Endothelial cell of umbilical vein (primary cell): ENCODE data around the gene COL18A1.

ENCODE experiments used
- EZH2 ChIP-seq: IDR thresholded peaks from 2 replicates; pipeline ENCODE4 v1.6.1; 2012; ENCODE audit warnings: borderline replicate concordance, low read depth, mild to moderate bottlenecking, moderate library complexity, low read length, inconsistent platforms; ENCODE audit not compliant: severe bottlenecking
- GATA2 ChIP-seq: IDR thresholded peaks from 2 replicates; pipeline ENCODE4 v1.7.0; 2011; ENCODE audit warnings: low read depth, mild to moderate bottlenecking, moderate library complexity, mixed read lengths, low read length; ENCODE audit not compliant: insufficient read length, insufficient read depth
- JUN ChIP-seq: IDR thresholded peaks from 2 replicates; pipeline ENCODE4 v1.6.1; 2011; ENCODE audit warnings: borderline replicate concordance, low read depth; ENCODE audit not compliant: insufficient read length, insufficient read depth
- MYC ChIP-seq: IDR thresholded peaks from one replicate; pipeline ENCODE4 v1.6.1; 2011; ENCODE audit warnings: mild to moderate bottlenecking, low read depth, low read length
- POLR2A ChIP-seq: IDR thresholded peaks from 2 replicates; pipeline ENCODE4 v1.6.1; 2012; ENCODE audit warnings: low read depth, mild to moderate bottlenecking, control low read depth, low read length
- TF ChIP-seq, protein P1 (sequence below), 2 donors: IDR thresholded peaks; 1 replicate in 1 of 2; 2 replicates in 1 of 2; pipeline ENCODE4 v1.5.1; 2011; ENCODE audit warnings: low read length in 2 of 2, mild to moderate bottlenecking in 2 of 2, moderate library complexity in 2 of 2, control low read depth in 1 of 2, inconsistent platforms in 1 of 2, low read depth in 1 of 2; ENCODE audit not compliant: insufficient read depth in 1 of 2; ENCODE audit errors: extremely low read depth in 1 of 2

DNA sequence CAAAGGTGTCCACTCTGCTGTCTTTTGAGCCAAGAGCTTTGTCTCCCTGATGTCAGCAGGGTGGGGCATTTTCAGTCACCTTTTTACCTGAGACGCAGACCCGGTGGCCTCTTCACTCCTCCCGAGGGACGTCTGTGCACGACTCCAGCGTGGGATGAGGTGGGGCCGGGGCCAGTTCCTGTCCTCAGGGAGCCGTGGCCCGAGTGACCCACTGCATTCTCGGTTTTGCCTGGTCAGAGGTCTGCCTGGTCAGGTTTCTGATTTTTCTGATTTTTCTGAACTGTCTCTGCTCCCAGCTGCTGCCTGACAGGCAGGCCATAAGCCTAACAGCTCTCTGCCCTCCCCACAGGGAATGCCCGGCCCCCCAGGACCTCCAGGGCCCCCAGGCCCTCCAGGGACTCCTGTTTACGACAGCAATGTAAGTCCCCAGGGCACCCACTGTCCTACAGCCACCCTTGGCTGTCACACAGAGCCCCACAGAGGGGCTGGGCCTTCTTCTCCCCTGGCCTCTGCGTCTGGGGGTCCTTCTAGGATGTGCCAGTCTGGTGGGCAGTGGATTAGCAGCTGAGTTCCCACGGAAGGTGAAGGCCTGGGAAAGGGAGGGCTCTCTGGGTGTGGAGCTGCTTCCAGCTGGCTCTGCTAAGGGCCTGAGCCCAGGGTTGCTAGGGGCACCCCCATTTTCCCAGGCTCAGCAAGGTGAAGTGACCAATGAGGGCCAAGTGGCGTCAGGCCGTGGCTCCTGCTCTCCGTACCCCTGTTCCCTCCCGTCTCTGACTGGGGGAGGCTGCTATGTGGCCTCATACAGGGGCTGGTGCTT, 91.4 kb downstream of the COL18A1 start:
- TF ChIP-seq, protein P1, sequence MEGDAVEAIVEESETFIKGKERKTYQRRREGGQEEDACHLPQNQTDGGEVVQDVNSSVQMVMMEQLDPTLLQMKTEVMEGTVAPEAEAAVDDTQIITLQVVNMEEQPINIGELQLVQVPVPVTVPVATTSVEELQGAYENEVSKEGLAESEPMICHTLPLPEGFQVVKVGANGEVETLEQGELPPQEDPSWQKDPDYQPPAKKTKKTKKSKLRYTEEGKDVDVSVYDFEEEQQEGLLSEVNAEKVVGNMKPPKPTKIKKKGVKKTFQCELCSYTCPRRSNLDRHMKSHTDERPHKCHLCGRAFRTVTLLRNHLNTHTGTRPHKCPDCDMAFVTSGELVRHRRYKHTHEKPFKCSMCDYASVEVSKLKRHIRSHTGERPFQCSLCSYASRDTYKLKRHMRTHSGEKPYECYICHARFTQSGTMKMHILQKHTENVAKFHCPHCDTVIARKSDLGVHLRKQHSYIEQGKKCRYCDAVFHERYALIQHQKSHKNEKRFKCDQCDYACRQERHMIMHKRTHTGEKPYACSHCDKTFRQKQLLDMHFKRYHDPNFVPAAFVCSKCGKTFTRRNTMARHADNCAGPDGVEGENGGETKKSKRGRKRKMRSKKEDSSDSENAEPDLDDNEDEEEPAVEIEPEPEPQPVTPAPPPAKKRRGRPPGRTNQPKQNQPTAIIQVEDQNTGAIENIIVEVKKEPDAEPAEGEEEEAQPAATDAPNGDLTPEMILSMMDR (IDR thresholded peaks at IDR 0.05; ENCODE audit: extremely low read depth in 1 of 2, insufficient read depth in 1 of 2, low read depth in 1 of 2, low read length in 2 of 2) = no peak
- no peak for TF ChIP-seq GATA2
- no peak for TF ChIP-seq POLR2A
- no peak for TF ChIP-seq MYC
- no peak for TF ChIP-seq JUN
- TF ChIP-seq EZH2 = no peak
